ENCODE measurements around the gene NTN1.

The NTN1 gene

GRCh38 chr17:9195961-9196670, 174.8 kb downstream of the NTN1 start:
- DNase-seq (ENCODE audit: low read depth in 2 of 2) = no peak

DNA sequence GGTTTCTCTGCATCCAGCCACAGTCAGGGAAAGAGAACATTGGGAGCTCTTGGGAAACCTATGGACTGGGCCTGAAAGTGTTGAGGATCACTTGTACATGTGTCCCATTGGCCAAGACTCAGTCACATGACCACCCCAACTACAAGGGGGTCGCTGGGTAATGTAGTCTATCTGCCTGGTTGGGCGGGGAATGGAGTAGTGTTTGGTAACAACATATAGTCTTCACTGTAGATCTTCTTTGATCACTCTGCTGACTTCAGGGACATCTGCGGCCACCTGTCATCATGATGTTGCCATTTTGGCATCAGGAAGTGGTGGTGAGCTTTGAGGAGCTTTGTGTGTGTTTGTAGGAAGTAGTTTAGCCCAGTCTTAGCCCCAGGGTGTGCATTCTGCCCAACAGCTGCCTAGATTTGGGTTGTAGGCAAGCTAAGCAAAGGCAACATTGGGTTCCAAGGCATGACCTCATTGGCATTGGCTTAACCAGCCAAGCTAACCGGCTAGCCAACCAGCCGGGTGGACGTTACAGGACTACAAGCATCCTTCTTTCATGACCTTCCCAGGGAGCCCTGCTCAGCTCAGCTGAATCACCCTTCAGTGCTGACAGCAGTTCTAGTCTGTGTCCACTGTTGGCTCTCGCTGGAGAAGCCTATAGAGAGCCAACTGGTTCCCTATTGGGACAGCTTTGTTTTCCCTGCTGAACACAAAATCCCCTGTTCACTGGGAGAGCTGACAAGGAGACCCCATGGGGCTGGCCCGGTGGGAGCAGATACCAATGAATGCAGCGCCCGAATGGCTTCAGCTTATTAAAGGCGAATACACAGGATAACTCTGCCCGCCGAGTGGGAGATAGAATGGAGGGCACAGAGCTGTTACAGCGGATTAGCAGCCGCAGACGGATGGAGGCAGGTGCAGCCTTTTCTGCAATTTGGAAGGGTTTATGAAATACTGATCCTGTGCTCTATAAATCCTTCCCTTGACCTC, 178.6 kb downstream of the NTN1 start:
- DNase-seq (ENCODE audit: low read depth in 2 of 2) = no peak

DNA sequence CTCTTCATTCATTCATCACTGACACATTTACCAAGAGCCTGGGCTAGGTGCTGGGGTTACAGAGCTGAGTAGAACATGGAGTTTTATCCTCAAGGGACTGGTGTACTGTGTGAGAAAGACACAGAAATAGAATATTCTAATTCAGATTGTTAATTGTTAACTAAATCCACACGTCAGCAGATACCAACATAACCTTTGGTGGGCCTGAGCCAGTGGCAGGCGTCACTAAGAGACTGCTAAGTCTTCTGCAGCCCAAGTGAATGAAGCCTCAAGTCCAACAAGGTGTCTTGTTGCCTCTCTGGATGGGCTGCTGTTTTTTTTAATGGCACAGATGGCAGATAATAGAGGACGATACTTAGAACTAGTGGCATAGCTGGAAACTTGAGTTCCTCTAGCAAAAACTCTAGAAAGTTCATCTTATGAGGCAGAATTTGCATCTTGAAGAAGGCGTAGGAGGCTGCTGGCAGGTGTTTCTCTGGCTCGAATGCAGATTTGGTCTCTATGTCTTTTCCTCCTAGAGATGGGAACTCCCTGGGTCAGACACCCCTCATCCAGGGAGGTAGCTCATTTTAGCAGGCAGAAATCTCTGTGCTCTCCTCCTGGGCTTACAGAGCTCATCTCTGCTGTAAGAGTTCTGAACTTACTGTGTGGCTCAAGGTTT, 179.5 kb downstream of the NTN1 start:
- no peak for DNase-seq (ENCODE audit: low read depth in 2 of 2)

- DNase-seq (ENCODE audit: low read depth in 2 of 2) = no peak
These were observed 181.2 kb downstream of the NTN1 start for GRCh38 chr17:9202532-9202931.

DNA sequence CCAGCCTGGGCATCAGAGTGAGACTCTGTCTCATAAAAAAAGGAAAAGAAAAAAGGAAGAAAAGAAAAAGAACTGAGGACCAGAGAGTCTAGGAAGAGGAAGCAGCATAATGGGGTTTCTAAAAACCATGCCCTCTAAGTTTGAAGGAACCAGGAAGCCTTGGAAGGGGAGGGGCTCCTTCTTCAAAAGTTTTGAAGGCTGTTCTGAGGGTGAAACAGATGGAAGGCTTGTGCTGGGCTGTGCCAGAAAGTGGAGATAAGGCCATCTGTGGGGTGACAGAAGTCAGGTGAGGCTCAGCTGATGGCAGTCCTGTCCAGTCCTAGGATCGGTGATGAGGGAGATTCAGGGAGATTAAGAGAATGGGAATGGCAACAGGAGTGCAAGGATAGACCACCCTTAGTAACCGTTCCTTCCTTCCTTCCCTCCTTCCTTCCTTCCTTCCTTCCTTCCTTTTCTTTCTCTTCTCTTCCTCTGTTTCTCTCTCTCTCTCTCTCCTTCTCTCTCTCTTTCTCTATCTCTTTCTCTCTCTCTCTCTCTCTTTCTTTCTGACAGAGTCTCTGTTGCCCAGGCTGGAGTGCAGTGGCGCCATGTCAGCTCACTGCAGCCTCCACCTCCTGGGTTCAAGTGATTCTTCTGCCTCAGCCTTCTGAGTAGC, 182.6 kb downstream of the NTN1 start:
- no peak for DNase-seq (ENCODE audit: low read depth in 2 of 2)

- no peak for DNase-seq (ENCODE audit: low read depth in 2 of 2)
These were observed 183.5 kb downstream of the NTN1 start for GRCh38 chr17:9204637-9205329.

DNA sequence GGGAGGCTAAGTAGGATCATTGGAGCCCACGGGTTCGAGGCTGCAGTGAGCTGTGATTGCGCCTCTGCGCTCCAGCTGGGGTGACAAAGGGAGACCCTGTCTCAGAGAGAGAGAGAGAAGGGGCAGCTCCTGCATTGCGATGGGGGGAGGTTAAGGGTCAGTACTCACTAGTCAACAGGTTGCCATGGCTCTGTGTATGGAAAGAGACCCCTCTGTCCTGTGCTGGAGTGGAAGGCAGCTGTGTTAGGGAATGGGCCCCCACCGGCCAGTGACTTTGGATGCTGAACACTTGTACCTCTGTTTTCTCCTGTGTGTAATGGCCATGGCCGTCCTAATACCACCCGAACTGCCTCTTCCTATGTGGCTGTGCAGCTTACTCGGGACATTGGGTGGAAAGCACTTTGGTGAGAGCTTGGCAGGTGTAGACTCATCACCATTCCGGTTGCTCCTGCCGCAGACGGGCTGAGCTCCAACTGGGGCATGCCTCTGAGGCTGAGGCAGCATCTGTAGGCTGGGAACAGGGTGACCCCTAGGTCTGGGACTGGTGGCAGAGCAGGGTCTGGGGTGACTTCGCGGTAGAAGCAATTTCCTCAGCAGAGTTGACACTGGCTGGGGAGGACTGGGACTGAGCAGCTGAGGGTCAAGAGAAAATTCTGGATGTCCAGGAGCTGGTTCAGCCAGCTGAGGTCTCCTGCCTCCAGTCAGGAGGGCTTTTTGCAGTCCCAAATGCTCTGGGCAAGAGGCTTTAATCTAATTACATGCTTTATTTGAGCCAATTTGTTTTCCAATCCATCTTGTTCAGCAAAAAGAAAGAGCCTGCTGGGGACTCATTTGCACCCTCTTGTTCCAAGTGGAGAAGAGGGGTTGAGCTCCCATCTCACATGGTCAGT, 184.5 kb downstream of the NTN1 start:
- no peak for DNase-seq (ENCODE audit: low read depth in 2 of 2)

DNA sequence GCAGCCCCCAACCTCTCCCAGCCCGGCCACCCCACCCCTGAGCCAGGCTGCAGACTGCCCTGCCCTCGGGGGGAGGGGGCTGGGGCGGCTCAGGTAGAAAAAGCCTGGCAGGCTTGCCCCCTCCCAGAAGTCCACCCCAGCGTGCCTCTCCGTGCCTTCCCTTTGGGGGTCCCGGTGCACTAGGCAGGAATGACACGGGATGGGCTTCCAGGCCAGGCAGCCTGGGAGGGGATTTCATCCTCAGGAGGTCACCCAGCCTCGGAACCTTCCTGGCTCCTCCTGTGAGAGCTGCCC, 185.0 kb downstream of the NTN1 start:
- DNase-seq (ENCODE audit: low read depth in 2 of 2) = no peak

DNA sequence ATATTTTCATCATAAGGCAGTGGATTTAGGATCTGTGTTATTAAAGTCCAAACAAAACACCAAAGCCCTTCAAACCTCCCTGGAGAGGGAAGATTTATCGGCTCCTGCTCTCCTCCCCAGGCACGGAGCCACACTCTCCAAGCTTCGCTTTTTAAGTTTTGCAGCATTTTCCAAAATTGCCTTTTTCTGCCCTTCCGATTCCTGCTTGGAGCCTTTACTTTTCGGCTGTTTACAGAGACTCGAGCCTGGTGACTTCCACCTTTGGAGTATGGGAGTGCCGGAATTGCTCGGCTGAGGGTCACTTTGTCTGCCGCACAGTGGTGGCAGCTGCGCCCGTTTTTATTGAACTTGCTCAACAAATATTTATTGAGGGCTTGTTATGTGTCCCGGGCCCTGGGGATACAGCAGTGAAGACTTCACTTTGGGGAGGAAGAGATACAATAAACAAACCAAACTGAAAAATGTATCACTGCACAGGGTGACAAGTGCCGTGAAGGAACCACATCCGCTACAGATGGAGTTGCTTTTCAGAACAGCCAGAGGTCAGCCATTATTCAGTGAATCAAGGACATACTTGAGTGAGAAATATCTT, 185.5 kb downstream of the NTN1 start:
- DNase-seq (ENCODE audit: low read depth in 2 of 2) = no peak

DNA sequence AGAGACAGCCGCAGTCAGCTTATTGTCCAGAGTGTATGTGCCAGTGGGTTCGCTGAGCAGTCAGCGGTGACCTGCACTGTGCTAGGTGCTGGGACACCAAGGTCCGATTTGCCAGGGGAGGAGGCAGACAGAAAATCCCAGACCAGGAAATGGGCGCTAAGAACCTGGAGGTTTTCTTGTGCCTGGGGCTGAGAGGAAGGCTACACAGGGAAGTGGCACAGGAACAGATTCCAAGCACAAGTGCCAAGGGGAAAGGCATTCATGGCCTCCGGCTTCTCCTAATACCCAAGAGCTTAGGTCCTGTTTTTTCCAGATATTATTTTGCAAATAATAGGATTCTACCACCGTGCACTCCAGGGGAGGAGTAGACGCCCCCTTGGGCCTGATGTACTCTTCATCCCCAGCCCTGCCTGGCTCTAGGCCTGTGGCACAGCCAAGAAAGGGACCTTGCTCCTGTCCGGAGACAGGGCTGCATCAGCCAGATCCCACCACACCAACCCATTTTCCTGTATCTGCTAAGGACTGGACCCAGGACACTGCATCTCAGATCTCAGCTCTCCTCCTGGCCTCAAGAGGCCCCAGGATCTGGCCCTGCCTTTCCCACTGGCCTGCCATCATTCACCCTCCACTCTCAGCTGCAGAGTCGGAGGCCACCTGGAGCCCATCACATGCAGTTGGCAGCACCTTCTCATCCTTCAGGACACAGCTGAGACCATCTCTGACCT, 187.2 kb downstream of the NTN1 start:
- DNase-seq (ENCODE audit: low read depth in 2 of 2) = no peak

GRCh38 chr17:9209347-9209746, 188.0 kb downstream of the NTN1 start:
- DNase-seq (ENCODE audit: low read depth in 2 of 2) = no peak

GRCh38 chr17:9209781-9210370, 188.6 kb downstream of the NTN1 start:
- no peak for DNase-seq (ENCODE audit: low read depth in 2 of 2)

DNA sequence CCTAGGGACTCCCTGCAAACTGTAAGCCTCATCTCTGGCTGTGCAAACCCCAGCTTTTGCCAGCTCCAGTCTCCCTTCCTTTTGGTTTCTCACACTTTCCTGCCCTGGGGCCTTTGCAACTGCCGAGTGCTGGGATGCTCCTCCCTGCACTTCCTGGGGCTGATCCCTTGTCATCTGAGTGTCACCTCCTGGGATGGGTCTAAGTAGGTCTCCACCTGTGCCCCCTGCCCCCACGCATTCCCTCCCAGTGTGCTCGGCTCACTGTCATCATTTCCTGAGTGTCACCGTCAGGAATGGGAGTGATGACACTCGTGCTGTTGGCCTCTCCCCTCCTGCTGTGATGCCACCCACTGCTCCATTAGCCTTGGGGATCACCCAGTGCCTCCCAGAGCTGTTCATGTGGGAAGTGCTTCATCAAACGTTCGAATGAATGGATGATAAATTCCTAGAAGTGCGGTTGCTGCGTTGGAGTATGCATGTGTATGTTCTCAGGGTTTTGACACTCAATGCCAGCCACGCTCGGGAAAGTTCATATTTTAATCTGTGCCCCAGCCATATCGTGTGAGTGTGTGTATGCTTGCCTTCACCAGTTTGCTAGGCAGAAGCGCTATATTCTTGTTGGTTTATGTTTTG, 189.9 kb downstream of the NTN1 start:
- DNase-seq (ENCODE audit: low read depth in 2 of 2) = no peak

DNA sequence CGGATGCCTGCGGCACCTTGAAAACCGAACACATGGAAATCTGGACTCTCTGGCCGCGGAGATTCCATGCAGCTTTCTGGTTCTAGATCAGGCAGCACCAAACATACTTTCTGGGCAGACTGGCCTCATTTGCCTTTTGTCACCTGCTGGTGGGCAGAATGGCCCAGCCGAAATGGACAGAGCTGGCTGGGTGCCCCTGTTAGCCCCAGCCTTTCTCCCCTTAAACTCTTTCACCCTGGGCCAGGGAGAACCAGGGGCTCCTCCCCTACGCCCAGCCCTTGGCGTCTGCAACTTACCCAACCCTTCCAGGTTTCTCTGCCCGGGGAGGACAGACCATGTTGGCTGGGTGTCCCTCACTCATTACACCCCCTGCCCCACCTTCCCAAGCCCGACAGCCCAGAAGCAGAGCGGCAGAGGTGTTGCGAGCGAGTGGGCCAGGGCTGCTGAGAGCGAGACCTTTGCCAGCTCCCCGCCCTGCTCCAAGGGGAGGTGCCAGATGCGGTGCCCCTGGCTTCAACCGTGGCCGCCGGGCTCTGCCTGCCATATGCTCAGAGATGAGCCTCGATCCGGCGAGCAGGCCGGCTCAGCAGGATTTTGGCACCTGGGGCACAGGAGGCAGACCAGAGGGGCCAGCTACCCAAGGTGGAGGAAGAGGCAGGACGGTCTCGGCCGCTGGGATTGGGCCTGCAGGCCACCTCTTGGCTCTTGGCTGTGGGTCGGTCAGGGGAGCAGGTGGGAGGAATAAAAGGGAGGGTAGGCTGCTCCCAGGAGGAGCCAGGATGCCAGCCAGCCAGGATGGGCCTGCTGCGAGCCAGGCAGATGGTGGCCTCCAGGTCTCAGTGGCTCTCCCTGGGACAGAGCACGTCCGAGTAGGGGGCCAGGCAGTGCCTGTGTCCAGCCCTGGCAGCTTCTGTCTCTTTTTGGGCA, 191.3 kb downstream of the NTN1 start:
- DNase-seq (ENCODE audit: low read depth in 2 of 2) = no peak

DNA sequence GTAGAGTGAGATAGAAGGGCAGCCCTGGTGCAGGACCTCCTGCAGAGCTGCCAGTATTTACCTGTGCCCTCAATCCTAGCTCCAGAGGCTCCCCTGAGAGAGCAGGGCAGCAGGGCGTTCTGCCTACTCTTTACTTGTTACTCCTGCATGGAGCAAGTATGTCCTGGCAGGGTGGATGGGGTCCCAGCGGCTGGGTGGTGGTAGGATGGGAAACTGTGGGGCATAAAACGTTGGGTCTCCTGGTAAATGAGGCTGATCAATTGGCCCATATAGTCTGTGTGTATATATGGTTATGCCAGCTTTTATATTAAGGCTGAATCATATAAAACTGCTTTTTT, 192.0 kb downstream of the NTN1 start:
- DNase-seq (ENCODE audit: low read depth in 2 of 2) = no peak

GRCh38 chr17:9215465-9215864, 194.2 kb downstream of the NTN1 start:
- DNase-seq (ENCODE audit: low read depth in 2 of 2) = no peak

All from stimulated activated CD8-positive, alpha-beta memory T cell treated with anti-CD3 and anti-CD28 coated beads, Interleukin-7, amount 100 ng/mL, for 1 hour (primary cell).